ENCODE measurements around the gene CDKAL1.
"Not testable (repeated sequence)": the region's sequence is repeated elsewhere in the genome, so short reads cannot be mapped to it uniquely, and the experiment has no call there.

CDKAL1 gene

DNA sequence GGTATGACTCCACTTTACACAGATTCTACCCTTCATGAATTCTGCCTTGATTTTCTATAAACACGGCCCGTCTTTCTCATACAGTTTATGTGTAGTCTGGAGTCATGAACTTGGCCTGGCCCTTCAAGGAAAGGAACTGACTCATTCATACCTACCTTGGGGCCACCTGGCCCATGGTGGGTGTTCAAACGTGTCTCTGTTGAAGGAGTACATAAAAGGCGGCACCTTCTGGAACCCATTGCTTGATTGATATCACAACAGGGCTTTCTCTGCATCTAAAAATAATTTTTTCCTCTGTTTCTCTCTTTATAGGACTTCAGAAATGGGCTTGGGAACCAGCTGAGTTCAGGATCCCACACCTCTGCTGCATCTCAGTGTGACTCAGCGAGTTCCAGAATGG, 696.3 kb downstream of the CDKAL1 start:
- FAIRE-seq, result no peak

DNA sequence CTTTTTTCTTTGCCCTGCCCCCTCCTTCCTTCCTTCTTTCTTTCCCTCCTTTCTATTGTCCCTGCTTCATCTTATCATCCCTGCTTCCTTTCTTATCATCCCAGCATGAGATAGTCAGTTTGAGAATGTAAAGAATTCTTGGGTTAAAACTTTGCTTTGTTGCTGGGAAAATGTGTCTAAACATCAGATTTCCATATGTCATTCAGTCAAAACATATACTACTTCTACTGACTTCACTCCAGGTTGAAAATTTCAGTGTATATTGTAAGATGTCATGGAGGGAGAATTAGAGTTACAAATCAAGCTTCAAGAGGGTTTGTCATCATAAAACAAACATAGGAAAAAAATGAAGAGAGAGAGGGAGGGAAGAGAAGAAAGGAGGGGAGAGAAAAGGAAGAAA, 700.9 kb downstream of the CDKAL1 start:
- FAIRE-seq, result no peak

DNA sequence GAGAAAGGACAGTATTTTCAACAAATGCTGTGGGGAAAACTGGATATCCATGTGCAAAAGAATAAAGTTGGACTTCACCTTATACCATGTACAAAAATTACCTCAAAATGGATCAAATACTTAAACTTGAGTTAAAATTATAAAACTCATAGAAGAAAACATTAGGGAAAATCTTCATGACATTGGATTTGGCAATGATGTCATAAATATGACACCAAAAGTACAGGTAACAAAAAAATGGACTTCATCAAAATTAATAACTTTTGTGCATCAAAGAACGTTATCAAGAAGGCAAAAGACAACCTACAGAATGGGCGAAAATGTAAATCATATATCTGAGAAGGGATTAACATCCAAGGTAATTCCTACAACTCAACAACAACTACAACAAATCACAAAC, 704.0 kb downstream of the CDKAL1 start:
- FAIRE-seq, result no peak

DNA sequence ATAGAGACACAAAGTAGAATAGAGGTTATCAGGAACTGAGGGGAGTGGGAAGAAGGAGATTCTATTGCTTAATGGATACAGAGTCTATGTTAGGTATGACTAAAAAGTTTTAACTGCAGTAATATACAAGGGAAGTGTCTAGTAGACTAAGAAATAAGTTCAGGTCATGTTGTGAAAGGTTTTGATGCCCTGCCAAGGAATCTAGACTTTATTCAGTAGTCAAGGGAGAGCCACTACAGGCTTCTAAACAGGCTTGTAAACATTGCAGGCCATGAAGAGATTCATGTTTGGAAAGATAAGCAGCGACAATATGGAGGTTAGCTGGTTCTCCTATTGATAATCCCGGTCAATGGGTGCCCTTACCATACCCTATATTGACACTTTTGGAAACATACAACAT, 706.5 kb downstream of the CDKAL1 start:
- FAIRE-seq, result no peak

DNA sequence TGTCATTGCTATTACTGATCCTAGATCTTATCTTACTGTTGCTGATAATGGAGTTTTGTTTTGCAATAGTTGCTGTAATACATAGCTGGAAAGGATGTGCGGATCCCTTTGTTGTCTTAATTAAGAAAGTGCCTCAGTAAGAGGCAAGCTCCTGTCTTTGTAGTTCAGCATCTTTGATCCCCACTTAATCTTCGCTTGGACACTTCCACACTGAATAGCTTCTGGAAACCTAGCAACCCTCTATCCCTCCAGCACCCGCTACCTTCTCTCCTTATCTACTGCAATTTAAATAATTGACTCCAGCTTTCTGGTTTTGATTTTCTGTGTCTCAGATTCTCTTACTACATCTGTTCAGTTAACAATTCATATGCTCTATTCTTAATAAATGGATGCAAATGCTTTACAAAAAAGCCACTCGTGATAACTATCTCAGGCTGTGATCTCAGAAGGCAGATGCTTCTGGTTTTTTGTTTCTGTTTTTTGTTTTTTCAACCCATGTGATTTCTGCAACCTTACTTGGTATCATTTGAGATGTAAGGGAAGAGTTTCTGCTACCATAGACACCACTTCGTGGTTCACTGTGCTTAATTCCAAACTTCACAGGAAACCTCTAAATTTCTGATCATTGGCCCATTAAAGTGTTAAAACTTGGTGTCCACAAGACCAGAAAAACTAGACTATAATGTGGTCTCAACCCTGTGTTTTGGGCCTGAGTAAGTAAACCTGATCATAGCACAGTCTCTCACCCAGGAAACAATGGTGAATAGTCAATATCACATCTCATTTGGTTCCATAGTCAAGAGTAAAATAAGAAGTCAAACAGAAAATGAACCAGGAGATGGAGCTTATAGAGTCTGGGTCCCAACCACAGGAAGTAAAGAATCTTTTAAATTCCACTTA, 707.2 kb downstream of the CDKAL1 start:
- FAIRE-seq, result no peak

DNA sequence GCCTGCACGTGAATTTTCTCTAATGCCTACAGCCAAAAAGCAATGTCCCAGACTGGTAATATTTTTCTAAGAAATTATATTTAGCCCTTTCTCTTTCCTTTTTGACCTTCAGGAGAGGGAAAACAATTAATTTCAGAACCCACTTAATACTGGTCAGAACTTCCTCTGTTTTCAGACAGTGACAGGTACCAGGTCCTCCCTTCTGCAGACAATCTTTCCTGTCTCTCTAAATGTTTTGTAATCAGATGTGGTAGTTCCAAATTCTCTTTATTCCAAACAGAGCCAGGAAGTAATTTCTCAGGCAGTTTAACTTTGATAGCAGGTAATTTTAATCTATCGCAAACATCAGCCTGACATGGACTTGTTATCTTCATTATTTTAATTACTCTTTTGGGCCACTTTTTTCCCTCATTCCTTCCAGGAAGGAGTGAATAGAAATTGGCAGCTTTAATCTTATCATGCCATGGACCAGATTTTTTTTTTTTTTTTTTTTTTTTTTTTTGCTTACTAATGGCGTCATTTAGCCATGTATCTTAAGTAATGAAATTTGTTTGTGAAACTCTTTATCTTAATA, 710.7 kb downstream of the CDKAL1 start:
- FAIRE-seq, result no peak

DNA sequence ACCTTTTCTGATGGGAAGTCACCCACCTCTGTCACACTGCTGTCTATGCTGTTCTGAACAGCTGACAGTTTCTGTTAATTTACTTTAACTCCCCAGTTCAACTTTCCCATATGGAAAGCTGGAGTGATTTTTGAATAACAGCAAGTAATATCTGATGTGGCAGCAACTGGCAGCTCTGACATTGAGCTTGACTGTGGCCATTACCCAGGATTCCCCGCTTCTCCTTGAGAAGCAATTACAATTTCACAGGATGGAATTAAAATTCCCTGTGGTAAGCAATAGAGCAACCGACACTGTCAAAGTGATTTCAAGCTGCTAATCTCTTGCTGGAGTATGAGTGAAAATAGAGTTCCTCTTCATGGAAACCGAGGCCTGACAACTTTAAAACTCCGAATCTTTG, 711.2 kb downstream of the CDKAL1 start:
- FAIRE-seq, result no peak

DNA sequence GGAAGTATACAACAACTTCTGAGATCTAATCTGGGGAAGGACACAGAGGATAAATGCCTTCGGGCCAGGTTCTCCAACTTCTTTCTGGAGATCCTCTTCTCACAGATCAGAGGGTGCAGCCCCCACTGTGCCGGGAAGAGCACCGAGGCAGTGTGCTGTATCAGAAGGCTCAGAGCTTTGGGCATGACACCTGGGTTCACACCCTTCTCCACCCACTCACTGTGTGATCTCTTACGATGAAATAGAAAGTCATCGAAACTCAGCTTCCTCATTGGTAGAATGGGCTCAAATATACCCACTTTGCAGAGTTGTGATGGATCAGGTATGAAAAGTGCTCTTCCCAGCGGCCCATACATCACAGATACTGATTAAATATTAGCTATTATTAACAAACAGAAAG, 711.8 kb downstream of the CDKAL1 start:
- FAIRE-seq, result no peak

DNA sequence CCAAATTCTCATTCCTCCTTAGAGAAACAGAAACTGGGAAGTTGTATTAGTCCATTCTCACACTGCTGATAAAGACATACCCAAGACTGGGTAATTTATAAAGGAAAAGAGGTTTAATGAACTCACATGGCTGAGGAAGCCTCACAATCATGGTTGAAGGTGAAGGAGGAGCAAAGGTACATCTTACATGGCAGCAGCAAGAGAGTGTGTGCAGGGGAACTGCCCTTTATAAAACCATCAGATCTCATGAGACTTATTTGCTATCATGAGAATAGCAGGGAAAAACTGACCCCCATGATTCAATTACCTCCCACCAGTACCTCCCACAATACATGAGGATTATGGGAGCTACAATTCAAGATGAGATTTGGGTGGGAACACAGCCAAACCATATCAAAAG, 720.2 kb downstream of the CDKAL1 start:
- not testable (repeated sequence) for FAIRE-seq

DNA sequence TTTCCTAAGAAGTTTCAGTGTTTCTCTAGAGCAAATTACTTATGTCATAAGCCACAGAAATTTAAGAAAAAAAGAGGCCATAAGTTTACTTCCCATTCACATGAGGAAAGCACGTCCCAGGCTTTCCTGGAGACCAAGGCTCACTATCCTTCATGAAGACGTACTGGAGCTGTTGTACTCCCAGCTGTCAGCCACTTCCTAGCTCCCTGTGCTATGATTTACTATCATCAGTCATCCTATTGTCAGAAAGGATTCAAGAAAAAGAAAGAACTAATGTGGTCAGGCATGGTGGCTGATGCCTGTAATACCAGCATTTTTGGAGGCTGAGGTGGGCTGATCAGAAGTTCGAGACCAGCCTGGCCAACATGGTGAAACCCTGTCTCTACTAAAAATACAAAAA, 721.9 kb downstream of the CDKAL1 start:
- no peak for FAIRE-seq

DNA sequence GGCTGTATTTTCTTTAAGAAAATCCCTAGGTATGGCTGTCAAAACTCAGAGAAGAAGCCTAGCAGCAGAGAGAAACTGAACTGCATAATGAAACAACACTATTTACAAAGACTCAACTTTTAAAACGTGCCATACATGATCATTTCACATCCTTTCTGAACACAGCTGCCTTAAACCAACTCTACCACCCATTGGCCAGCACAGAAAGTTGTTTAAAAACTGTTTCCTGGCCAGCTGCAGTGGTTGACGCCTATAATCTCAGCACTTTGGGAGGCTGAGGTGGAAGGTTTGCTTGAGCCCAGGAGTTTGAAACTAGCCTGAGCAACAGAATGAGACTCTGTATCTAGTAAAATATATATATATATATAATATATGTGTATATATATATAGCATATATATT, 722.9 kb downstream of the CDKAL1 start:
- no peak for FAIRE-seq

DNA sequence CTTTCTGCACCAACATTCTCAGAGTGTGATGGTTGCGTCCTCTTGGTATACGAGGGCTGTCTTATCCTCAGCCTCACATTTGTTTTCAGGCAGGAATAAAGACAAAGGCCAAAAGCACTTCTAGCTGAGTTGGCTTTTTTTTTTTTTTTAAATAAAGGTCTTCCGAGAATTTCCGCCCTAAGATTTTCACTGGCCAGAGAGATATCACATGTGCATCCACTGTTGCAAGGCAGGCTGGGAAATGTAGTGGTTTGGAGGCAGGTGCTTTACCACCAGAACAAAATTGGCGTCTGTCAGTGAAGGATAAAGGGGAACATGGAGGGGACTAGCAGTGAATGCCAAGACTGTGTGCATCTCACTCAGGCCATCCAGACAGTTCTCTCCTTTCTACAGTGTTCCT, 724.4 kb downstream of the CDKAL1 start:
- FAIRE-seq, result no peak

DNA sequence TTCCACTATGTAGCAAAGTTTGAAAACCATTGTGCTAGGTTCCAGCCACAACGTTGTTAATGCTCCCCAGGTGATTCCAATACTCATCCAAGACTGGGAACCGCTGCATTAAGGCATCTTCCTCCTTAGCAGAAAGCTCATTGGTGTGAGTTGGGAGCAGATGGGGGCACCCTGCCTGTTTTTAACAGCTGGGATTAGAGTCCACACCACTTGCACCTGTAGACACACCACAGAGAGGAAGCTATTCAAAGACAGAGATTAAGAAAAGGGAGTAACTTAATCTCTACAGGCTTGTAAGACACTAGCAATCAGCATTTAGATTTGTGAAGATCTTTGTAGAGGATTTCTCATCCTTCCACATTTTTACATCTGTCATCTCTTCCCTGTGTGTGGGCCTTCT, 725.4 kb downstream of the CDKAL1 start:
- FAIRE-seq, result no peak

DNA sequence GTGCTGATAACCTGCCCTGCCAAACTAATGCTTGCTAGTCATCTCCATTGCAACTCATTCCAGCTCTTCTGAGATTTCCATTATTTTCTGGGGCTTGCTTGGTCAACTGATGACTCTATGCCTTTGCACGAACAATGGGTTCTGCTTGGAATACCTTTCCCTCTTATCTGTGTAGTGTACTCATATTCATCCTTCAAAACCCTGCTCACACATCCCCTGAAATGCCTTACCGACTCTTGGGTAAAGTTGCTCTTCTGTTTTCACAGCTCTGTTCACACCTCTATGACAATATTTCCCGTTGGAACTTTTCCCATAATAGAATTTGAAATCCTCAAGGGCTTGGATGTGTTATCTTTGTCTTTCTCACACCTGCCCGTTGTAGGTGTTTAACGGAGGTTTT, 728.2 kb downstream of the CDKAL1 start:
- no peak for FAIRE-seq

DNA sequence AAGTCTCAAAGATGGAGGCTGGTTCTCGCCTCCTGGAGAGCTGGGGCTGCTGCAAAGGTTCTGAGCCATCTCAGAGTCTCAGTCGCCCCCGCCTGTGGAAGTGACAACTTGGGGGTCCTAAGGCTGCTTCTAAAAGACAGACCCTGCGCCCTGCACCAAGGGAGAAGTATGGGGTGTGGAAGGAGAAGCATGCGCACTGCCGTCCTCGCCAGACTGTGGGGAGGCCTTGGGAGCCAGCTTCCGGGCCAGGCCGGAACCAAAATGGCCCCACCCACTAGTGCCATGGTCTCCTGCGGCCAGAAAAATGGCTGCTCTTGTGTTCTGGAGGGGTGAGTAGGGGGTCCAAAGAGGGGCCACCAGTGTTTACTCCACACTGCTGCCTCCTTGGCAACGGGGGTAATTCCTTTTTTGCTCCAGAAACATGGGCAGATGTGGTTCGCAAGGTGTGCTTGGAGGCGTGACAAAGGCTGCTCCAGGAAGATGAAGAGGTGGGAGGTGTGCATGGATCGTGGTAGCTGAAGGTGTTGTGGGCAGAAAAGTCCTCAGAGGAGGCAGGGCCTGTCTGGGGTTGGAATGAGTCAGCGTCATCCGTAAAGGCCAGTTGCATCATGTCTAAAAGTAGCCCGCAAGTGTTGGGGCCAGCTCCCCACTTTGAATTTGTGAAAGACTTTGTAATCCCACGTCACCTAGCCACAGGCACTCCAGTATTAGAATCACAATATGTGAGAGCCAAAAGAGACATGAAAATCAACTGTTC, 729.5 kb downstream of the CDKAL1 start:
- no peak for FAIRE-seq

DNA sequence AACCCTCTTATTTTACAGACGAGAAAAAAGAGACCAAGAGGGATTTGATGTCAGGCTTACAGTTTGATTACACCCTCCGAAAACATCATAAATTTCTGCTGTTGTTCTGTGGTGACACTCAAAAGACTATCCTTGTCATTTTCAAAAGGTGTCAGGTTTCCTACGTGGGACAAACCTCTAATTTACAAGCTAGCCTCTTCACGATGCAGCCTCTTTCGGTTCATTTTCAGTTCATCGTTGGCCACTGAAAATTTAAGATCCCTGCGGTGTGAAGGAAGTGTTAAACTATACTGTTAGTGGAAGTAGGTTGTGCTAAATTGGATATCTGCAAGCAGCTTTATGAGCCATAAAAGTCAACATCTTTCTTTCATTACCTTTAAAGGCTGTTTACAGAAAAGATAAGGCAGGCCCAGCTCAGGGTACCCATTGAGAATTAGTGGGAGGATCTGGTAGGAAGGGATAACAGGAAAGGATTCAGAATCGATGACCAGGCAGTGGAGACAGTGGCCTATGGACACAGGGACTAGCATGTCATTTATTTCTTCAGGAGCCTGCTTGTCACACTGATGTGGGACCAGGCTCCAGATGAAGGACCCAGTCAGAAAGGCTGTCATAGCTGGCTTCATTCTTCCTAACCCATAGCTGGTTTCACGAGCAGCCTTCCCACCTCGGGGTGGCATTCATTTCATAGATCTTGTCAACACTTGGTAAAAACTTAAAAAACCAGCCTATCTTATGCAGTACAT, 730.2 kb downstream of the CDKAL1 start:
- FAIRE-seq, result no peak

DNA sequence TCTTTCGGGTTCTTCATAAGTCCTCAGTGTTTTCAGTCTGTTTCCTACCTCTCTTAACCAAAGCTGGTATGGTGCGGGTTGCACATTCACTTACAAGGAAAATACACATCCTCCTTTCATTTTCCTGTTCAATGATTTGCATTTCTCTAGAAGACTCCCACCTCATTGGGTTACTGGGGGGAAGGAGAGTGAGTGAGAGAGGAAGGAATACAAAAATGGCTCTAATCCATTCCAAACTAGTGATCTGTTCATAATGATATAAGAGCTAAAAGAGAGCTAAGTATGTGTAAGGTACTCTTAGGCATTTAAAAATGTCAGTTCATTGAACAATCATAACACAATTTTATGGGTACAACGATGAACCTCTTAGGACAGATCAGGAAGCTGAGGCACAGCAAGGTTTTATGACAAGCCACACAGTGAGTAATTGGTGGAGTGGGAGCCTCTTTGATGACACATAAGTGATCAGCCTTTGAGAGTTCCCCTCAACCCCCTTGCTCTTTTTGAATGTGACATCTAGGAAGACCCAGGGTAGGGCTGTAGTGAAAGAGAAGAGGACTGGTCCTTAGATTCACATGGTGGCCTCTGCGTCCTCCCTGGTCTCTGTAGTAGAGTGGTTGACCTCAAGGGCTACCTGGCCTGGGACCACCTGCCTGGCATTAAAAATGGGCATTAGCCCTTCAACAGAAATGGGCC, 730.9 kb downstream of the CDKAL1 start:
- no peak for FAIRE-seq

DNA sequence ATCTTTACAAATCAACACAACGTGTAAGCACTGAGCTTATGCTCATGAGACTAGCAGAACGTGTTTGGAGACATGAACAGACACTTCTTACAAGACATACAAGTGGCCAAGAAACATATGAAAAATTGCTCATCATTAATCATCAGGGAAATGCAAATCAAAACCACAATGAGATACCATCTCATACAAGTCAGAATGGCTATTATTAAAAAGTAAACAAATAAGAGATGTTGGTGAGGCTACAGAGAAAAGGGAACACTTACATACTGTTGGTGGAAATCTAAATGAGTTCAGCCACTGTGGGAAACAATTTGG, 731.4 kb downstream of the CDKAL1 start:
- FAIRE-seq, result no peak

DNA sequence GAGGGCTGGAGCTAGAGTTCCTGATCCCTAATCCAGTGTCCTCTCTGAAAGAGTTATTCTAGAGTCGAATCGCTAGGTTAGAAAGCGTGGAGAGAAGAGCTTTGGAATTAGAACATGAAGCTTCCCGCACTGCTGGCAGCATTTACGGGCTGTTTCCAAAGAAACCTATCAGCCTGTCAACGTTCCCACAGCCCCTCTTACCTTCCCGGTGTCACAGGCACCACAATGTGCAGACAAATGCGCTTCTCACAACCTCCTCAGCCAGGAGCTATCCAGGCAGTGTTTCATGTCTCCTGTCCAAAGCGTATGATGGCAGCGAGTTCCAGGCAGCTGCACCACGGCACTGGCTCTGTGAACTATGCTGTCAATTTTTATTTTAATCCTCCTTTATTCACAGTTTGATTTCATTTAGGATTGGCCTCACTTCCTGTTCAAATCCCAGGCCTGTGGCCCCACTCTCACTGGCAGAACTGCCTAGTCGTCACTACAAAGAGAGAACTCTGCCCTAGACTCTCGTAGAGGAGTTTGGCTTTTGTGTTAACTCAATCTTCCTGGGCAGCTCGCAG, 736.5 kb downstream of the CDKAL1 start:
- no peak for FAIRE-seq

DNA sequence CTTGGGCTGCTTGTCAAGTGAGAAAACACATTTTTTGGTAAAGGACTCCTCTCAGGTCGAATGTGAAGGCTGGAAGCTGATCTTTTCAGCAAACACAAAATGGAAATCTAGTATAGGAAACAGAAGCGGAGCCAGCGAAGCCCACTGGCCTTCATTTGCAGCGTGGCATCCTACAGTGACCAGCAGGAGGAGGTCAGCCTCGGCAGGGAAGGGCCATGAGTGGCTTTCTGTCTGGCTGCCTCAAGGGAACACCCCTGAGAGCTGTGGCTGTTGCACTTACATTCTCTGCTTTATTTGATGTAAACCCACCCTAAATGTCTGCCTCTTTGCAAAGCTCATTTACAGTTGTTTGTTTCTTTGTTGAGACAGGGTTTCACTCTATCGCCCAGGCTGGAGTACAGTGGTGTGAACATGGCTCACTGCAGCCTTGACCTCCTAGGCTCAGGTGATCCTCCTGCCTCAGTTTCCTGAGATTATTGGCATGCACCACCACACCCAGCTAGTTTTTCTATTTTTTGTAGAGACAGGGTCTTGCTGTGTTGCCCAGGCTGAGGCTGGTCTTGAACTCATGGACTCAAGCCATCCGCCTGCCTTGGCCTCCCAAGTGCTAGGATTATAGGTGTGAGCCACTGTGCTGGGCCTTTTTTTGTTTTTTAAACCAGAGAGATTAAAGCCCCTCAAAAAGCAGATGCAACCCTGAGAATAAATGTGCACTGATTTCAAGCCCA, 737.3 kb downstream of the CDKAL1 start:
- no peak for FAIRE-seq

DNA sequence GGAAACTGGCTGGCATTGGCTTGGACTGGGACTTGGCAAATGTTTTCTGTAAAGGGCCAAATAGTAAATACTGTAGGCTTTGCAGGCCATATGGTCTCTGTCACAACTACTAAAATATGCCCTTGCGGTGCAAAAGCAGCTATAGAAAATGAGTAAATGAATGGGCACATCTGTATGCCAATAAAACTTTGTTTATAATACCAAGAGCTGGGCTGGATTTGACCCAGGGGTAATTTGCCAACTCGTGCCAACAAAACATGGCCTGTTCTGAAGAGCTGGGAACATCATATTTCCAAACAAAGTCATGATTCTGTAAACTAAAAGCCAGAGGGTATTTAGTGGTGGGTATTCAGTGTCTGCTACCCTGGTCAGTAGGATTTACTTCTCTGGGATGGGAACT, 739.2 kb downstream of the CDKAL1 start:
- no peak for FAIRE-seq

DNA sequence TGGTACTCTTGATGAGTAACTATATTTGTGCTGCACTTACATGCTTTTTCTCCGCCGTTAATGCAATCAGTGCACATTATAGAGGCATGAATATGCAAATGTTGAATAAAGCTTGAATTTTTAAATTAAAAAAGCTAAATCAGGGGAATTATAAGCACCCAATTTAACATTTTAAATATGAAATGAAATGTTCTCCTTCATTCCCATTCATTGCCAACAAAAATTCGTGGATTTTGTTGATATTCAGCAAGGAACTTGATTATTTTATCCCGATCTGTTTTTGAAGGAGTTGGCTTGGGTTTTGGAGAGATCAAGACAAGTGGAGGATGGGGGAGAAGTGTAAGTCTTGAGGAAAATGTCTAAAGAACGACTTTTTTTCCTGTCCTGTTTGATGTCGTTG, 740.6 kb downstream of the CDKAL1 start:
- no peak for FAIRE-seq
